T-helper 1 cell treated with Interleukin-12 subunit alpha and Interleukin-12 subunit beta and Interleukin-4 antibody, amounts not matched to agents 30 μg/mL and 1 μg/mL, for 36 hours (primary cell): ENCODE data around the gene POU2F1.
"Not testable (repeated sequence)": the region's sequence is repeated elsewhere in the genome, so short reads cannot be mapped to it uniquely, and the experiment has no call there.

Source experiments
- H3K27ac Mint-ChIP-seq: one replicate; pipeline ENCODE4 v1.8.0; 2021; ENCODE audit warnings: mild to moderate bottlenecking, mixed read lengths
- H3K27me3 Mint-ChIP-seq: one replicate; pipeline ENCODE4 v1.8.0; 2021; ENCODE audit warnings: low read depth, mixed read lengths
- H3K36me3 Mint-ChIP-seq: one replicate; pipeline ENCODE4 v1.8.0; 2021; ENCODE audit warnings: low read depth, mixed read lengths
- H3K4me1 Mint-ChIP-seq: one replicate; pipeline ENCODE4 v1.8.0; 2021; ENCODE audit warnings: low read depth, mixed read lengths
- H3K4me3 Mint-ChIP-seq: one replicate; pipeline ENCODE4 v1.8.0; 2021; ENCODE audit warnings: mild to moderate bottlenecking, moderate library complexity, mixed read lengths
- H3K9me3 Mint-ChIP-seq: one replicate; pipeline ENCODE4 v1.8.0; 2021; ENCODE audit warnings: mixed read lengths

POU2F1 gene

DNA sequence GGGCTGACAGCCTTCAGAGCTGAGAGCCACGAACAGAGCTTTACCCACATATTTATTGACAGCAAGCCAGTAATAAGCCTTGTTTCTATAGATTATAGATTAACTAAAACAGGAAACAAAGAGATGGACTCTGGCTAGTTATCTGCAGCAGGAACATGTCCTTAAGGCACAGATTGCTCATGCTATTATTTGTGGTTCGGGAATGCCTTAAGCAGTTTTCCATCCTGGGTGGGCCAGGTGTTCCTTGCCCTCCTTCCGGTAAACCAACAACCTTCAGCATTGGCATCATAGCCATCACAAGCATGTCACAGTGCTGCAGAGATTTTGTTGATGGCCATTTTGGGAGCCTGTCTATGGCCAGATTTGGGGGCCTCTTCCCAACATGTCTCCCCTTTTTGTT, 96.8 kb downstream of the POU2F1 start:
- no peak overlapping the region for H3K27ac Mint-ChIP-seq
- H3K4me3 Mint-ChIP-seq: no peak overlapping the region
- no peaks in the 10 kb centered on the region for H3K27me3 Mint-ChIP-seq
- H3K4me1 Mint-ChIP-seq: peaks cover 10% of the 10 kb centered on the region
- peaks cover 34% of the 10 kb centered on the region for H3K36me3 Mint-ChIP-seq
- H3K9me3 Mint-ChIP-seq: peaks cover 62% of the 10 kb centered on the region

DNA sequence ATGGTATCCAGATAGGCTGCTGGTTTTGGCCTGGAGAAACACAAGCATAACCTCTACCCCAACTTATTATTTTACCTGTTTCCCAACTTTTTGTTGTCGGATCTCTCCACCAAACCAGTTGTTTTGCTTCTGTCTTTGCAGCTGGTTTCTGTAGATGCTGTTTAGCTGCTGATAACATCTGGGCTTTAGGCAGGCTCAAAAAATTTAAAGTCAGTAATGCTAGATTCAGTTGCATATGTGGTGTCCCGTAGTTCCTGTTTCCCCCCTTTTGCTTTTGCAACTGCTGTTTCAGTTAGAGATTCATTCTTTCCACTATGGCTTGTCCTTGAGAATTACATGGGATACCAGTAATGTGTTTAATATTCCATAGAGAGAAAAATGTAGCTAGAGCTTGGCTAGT, 98.5 kb downstream of the POU2F1 start:
- H3K27me3 Mint-ChIP-seq, H3K4me3 Mint-ChIP-seq, H3K4me1 Mint-ChIP-seq, H3K27ac Mint-ChIP-seq: not testable (repeated sequence)
- H3K9me3 Mint-ChIP-seq: peaks cover 71% of the 10 kb centered on the region
- peaks cover 36% of the 10 kb centered on the region for H3K36me3 Mint-ChIP-seq

DNA sequence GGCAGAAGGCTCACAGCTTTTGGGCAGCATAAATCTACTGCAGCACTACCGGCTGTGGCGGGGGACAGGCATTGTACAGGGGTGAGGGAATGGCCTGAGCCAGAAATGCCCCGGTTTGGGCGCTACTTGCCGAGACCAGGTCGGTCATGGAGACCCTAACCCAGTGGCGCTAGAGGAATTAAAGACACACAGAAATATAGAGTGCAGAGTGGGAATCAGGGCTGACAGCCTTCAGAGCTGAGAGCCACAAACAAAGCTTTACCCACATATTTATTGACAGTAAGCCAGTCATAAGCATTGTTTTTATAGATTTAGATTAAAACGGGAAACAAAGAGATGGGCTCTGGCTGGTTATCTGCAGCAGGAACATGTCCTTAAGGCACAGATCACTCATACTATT, 101.8 kb downstream of the POU2F1 start:
- Mint-ChIP-seq H3K27me3 (no peaks in the 10 kb centered on the region), H3K4me1 (peaks cover 7% of the 10 kb centered on the region), H3K4me3 (no peak overlapping the region), H3K27ac (no peak overlapping the region), H3K9me3 (peaks cover 67% of the 10 kb centered on the region), H3K36me3 (peaks cover 41% of the 10 kb centered on the region)

DNA sequence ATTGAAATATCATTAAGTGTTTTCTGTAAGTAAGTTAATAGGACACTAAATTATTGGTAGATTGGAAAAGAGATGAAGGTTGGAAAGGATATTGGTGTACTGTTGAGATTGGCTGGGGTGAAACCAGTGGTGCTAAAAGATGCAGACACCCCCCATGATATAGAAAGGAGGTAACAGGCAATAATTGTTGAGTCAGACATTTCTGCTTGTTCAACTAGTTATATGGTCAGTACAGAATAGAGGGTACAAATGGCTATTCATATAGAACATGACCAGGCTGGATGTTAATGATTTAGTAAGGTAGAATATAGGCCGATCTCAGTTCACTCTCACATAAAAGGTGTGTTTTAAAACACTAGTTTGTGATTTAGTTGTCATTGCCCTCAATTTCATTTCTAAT, 104.5 kb downstream of the POU2F1 start:
- H3K4me3 Mint-ChIP-seq: no peak overlapping the region
- H3K27ac Mint-ChIP-seq: no peak overlapping the region
- H3K27me3 Mint-ChIP-seq: no peaks in the 10 kb centered on the region
- H3K4me1 Mint-ChIP-seq: peaks cover 3% of the 10 kb centered on the region
- peaks cover 24% of the 10 kb centered on the region for H3K36me3 Mint-ChIP-seq
- H3K9me3 Mint-ChIP-seq: peaks cover 40% of the 10 kb centered on the region

DNA sequence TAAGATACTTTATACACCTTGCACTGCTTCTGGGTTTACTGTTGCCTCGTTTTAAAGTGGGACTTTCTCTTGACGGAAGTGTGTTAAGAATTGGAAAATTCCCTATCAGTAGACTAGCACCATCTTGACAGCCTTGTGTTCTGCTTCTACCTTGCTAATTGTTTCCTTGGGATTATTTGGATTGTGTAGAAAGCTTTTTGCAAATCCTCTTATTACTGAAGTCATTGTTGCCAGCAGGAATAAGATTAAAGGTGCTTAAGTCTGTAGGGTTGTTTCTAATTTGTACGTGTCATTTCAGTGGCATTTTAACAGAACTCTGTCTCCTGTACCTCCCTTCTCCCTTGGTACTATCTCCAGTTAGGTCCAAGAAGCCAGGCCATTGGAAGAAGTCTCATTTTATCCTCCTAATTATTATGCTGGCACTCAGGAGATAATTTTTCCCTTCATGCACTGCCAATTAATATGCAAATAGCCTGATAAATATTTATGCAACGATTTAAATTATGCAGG, 107.7 kb downstream of the POU2F1 start:
- Mint-ChIP-seq H3K27me3 (no peaks in the 10 kb centered on the region), H3K4me3 (no peak overlapping the region), H3K36me3 (peaks cover 11% of the 10 kb centered on the region), H3K4me1 (peaks cover 13% of the 10 kb centered on the region), H3K27ac (no peak overlapping the region), H3K9me3 (peaks cover 9% of the 10 kb centered on the region)

DNA sequence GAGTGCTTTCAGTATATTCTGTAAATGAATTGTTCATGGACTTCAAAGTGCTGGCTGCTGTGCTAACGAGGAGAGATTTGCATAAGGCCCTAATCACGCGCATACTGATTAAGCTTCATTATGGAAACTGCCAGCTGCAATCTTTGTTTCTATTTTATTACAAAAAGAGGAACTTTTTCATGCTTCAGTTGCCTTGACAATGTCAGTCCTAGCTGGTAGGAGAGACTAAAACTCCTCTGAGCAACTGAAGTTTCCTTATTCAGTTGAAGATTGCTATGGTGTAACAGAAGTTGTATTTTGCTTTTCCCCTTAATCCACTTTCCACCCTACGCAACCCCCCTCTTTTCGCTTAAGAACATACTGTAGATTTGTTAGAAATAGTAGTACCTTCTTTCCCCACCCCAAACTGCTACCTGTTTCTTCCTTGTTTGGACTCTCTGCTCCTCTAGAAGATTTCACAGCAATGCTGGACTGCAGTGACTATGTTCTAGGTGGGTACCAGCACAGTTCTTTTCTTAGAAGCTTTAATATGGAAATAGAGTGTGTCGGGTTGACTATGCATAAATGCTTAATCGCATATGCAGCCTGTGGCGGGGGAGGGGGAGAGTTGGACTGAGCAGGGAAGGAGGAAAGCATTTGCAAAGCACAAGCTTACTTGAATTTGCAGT, 108.3 kb downstream of the POU2F1 start:
- no peak overlapping the region for H3K4me3 Mint-ChIP-seq
- H3K27ac Mint-ChIP-seq: no peak overlapping the region

DNA sequence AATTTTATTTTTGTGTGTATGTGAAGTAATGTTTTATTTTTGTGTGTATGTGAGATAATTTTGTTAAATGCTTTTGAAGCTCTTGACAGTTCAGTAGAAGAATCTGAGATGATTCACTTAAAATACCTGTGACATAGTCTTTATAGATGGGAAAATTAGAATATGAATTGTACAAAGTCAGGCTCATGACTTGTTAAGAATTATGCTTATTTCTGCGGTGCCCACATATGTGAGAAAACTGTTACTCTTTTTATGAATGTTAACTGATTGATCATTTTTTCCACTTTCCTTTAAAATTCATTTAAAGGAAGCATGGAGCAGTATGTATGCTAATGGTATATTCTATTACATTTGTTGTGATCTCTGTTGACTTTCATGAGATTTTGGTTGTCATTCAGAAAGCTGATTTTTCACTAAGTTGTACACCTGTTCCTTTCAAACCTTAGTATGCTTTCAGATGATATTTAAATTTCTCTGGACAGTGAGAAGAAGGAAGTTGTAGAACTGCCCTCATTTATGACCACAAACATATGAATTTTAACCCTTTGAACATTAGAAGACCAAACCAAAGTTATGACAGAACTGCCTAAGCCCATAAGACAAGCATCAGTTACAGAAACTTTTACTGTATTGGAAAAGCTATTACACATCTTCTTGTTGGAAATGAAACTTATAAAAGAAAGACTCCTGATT, 110.1 kb downstream of the POU2F1 start:
- Mint-ChIP-seq H3K4me1 (peaks cover 21% of the 10 kb centered on the region), H3K27me3 (no peaks in the 10 kb centered on the region), H3K4me3 (no peak overlapping the region), H3K27ac (no peak overlapping the region), H3K9me3 (no peaks in the 10 kb centered on the region), H3K36me3 (peaks cover 5% of the 10 kb centered on the region)

More for the DNA sequence above, 108.3 kb downstream of the POU2F1 start:
- Mint-ChIP-seq H3K4me1 (peaks cover 18% of the 10 kb centered on the region), H3K27me3 (no peaks in the 10 kb centered on the region), H3K36me3 (peaks cover 11% of the 10 kb centered on the region), H3K9me3 (peaks cover 9% of the 10 kb centered on the region)

DNA sequence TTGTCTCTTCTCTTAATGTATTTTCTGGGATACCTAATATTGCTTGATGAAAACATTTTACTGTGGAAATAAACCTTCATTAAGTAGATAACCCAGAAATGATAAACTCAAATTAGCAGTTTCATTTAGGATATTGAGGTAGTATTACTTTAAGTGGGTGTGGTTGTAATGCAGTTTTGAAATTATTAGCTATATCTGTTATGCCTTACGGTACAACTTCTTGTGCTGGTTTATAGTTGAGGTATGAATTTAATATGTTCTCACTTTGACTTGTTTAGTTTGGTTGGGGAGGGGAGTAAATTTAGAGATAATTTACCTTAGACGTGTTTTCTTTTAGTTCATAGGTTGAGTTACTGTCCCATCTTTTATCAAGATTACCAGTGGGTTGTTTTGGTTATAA, 111.0 kb downstream of the POU2F1 start:
- peaks cover 6% of the 10 kb centered on the region for H3K36me3 Mint-ChIP-seq
- H3K4me3 Mint-ChIP-seq: no peak overlapping the region
- H3K9me3 Mint-ChIP-seq: peaks cover 4% of the 10 kb centered on the region
- H3K27ac Mint-ChIP-seq: no peak overlapping the region
- no peaks in the 10 kb centered on the region for H3K27me3 Mint-ChIP-seq
- peaks cover 21% of the 10 kb centered on the region for H3K4me1 Mint-ChIP-seq

DNA sequence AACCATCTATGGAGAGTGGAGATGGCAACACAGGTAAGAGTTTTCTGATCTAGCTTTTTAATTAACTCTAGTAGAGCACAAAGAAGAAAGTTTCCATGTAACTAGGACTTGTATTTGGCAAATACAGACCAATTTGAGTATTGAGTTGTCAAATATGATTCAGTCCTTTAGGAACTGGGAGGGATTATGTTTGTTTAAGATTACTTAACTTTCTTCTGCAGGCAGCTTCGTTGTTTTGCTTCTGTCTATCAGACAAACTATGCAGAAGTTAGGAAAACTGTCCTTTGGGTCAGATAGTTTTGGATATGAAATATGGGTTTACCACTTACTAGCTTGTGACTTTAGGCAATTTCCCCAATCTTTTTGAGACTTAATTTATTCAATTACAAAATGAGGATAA, 111.8 kb downstream of the POU2F1 start:
- Mint-ChIP-seq H3K27ac (no peak overlapping the region), H3K9me3 (peaks cover 4% of the 10 kb centered on the region), H3K4me3 (no peak overlapping the region)

DNA sequence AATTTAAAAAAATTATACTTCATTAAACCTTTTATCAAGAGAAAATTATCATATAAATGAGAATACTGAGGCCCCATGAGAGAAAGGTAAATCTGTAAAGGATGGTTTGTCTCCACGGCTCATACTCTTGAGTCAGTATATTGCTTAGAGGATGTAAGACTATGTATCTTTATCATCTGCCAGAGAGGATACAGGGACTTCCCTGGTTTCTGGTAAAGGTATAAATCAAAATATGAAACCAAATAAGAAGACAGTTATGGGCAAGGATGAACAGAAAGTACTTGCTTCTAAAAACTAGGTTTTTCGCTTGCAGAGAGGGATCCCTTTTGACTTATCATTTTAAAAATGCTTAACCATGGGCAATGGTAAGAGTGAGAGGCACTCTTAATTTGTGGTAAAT, 112.4 kb downstream of the POU2F1 start:
- Mint-ChIP-seq H3K27ac (peak overlapping the region; percentile 6), H3K9me3 (peaks cover 4% of the 10 kb centered on the region), H3K36me3 (peaks cover 12% of the 10 kb centered on the region), H3K4me1 (peaks cover 21% of the 10 kb centered on the region), H3K27me3 (no peaks in the 10 kb centered on the region), H3K4me3 (no peak overlapping the region)

More for the DNA sequence above, 111.8 kb downstream of the POU2F1 start:
- Mint-ChIP-seq H3K4me1 (peaks cover 21% of the 10 kb centered on the region), H3K27me3 (no peaks in the 10 kb centered on the region), H3K36me3 (peaks cover 9% of the 10 kb centered on the region)

DNA sequence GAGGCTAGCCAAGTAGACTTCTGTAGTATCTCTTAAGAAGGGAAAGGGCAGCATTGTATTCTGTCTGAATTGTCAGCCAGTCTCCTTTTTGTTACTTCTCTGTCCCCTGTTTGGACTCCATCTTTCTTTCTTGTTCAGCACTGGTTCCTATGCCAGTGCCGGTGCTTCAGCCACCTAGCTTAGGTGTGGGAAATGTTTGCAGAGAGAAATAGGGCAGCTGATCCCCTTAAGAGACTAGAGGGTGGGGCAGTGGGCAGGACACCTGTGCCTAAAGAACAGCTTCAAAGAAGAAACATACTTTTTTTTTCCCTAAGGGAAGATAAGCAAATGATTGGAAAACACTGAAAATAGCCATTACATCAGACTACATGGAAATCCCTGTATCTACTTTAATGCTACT, 113.0 kb downstream of the POU2F1 start:
- H3K4me1 Mint-ChIP-seq: peaks cover 21% of the 10 kb centered on the region
- no peak overlapping the region for H3K27ac Mint-ChIP-seq
- H3K9me3 Mint-ChIP-seq: peaks cover 4% of the 10 kb centered on the region
- no peak overlapping the region for H3K4me3 Mint-ChIP-seq
- no peaks in the 10 kb centered on the region for H3K27me3 Mint-ChIP-seq
- H3K36me3 Mint-ChIP-seq: peaks cover 12% of the 10 kb centered on the region

DNA sequence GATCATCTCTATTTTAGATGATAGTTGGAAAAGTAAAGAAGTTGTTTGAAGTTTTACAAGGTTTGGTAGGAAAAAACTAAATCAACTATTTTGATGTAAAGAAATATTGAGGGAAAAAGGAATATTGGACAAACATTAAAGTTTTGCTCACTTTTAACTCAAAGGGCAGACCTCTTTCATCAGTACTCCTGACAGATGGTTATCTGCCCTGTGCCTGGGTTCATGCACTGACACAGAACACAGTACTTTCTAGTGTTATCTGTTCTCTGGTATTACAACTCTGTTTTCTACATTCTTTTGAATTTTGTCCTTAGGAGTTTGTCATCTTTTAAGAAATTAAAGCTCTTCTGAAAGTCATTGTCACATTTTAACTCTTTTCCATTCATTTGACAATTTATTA, 118.7 kb downstream of the POU2F1 start:
- H3K4me3 Mint-ChIP-seq: no peak overlapping the region
- H3K4me1 Mint-ChIP-seq: peaks cover 6% of the 10 kb centered on the region
- no peak overlapping the region for H3K27ac Mint-ChIP-seq
- peaks cover 16% of the 10 kb centered on the region for H3K36me3 Mint-ChIP-seq
- peaks cover 4% of the 10 kb centered on the region for H3K9me3 Mint-ChIP-seq
- no peaks in the 10 kb centered on the region for H3K27me3 Mint-ChIP-seq

DNA sequence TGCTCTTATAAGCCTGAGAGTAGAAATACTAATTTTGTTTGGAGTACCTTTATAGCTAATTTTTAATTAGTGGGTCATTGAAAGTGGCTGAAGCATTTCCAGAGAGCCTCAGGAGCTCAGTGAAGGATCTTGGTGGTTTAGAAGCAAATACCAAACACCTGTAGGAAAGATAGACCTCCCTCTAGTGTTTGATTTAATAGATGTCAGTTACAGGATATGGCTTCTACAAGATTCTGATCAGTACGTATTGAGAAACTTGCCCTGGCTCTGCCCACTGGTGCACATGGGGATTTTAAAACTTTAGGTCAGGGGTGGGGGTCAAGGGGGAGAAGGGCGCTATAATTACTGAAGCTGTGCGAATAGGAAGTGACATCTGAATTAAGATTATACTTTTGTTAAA, 122.2 kb downstream of the POU2F1 start:
- H3K27ac Mint-ChIP-seq: no peak overlapping the region
- peaks cover 4% of the 10 kb centered on the region for H3K4me1 Mint-ChIP-seq
- H3K9me3 Mint-ChIP-seq: no peaks in the 10 kb centered on the region
- H3K27me3 Mint-ChIP-seq: no peaks in the 10 kb centered on the region
- no peak overlapping the region for H3K4me3 Mint-ChIP-seq
- peaks cover 3% of the 10 kb centered on the region for H3K36me3 Mint-ChIP-seq

DNA sequence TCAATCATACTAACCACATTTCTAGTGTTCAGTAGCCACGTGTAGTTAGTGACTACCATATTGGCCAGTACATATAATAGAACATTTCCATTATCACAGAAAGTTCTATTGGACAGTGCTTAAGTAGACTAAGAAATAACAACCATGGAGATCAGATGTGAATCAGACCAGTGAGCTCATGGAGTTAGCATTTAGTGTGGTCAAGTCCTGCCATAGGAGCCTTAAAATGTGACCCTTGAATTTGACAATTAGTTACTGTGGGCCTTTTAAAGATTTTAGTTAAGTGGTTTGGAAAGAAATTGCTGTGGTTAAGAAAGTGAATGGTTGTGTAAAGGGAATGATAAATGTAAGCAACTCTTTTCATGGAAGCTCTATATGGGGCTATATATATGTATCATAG, 123.4 kb downstream of the POU2F1 start:
- Mint-ChIP-seq H3K27me3 (no peaks in the 10 kb centered on the region), H3K9me3 (no peaks in the 10 kb centered on the region), H3K27ac (no peak overlapping the region), H3K36me3 (peaks cover under 1% of the 10 kb centered on the region), H3K4me3 (no peak overlapping the region), H3K4me1 (peaks cover 4% of the 10 kb centered on the region)
